GM21737 (cell line): ENCODE results near the gene MBOAT1.

Source experiments
- ATAC-seq: cut with Tn5 transposase; IDR thresholded peaks from one replicate; pipeline ENCODE4 v1.9.1; 2021; ENCODE audit warnings: mild to moderate bottlenecking, moderate library complexity; ENCODE audit not compliant: unreplicated experiment

Gene MBOAT1

GRCh38 chr6:20112241-20112640, 100.0 kb downstream of the MBOAT1 start:
- ATAC-seq = no peak

DNA sequence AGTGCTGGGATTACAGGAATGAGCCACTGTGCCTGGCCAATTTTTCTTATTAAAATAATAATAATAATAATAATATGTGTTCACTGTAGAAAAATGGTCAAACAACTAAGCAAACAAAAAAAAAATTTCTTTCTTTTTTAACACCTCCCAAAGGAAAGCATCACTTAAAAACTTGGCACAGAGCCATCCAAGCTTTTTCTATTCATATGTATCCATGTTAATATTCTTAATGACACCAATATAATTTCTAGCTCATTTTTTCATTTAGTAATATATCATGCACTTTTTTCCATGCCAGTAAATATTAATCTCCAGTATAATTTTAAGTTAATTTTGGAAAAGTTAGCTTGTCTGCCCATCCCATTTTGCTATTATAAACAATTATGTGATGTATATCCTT, 101.8 kb downstream of the MBOAT1 start:
- no peak for ATAC-seq

GRCh38 chr6:20109526-20109925, 102.7 kb downstream of the MBOAT1 start:
- ATAC-seq = no peak

DNA sequence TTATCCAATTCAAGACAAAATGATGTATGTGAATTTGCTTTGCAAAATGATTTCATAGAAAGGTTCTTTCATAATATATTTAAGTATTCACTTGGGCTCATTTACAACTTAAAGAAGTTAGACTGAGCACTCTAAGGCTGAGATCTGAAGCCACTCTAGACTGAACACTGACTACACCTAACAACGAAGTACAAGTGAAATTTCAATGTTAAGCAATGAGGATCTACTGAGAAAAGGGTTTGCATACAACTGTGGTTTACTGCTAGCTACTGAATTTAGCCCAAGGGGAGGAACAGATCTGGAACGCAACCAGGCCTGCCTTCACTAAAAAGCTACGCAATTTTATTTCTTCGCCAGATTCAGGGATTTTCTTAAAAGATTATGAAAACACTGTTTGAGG, 106.4 kb downstream of the MBOAT1 start:
- no peak for ATAC-seq

DNA sequence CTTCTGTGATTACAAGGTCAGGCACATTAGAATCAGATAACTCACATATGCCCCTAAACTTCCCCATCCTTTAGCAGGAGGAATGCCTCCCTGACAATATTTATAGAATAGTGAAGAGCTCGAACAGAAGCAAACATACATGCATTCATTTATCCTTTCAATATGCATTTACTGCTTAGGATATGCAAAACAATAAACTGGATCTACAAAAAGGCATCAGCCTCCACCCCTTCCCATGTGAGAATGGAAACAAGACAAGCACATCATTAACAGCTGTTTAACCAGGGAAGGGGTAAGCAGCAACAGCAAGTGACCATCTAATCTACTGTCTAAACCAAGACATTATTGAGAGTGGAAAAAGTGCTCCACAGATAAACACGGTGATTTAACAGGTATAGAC, 107.6 kb downstream of the MBOAT1 start:
- no peak for ATAC-seq

DNA sequence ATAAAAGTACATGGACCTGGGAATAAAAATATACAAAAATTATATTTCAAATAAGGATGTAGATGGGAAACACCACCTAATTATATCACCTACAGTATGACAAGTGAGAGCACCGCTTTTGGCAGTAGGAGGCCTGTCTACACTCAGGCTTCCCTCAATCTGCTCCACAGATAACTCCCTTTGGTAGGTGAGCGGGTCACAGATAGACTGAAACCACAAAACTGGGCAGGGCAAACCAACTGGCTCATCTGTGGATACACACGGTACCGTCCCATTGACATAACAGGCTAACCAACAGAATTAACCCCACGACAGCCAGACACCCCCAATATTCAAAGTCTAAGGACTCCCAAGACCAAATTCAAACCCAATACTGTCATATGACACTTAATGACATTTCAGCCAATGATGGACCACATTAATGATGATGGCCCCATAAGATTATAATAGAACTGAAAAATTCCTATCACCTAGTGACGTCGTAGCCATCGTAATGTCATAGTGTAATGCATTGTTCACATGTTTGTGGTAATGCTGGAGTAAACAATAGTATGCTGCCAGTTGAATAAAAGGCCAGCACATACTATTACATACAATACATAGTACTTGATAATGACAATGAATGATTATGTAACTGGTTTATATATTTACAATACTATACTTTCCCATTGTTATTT, 109.7 kb downstream of the MBOAT1 start:
- ATAC-seq = no peak

DNA sequence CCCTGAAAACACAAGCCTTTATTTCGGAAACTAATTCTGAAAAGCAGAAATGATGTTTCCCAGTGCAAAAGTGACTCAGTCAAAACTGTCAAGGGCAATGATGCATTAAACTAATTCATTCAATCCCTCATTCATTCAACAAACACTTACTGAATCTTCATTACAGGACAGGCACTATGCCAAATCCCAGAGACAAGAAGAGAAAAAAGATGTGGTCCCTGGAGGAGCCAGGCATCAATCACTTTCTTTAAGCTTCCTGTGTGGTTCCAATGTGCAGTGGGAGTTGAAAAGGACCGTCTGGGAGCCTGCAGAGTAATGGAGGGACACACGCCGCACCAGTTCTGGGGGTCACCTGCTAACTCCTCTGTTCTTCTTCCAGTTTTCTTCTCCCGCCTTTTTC, 113.1 kb downstream of the MBOAT1 start:
- ATAC-seq = no peak

GRCh38 chr6:20098267-20098876, 113.9 kb downstream of the MBOAT1 start:
- ATAC-seq = no peak

DNA sequence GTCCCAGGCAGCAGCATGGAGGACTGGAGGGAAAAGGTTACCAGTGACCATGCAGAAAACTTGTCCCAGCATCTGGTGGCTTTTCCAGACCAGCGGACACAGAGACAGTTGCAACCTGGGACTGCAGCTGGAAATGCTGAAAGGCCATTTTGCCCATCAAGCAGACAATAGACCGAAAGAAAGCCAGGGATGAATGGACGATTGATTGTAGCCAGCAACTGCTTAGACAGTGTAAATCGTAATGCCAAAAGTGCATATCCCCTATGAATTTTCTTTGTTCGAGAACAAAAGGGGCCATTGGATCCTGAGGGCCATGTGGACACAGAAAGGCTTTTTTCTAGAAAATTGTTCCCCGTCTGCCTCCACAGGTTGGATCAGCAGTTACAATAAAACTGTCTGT, 115.7 kb downstream of the MBOAT1 start:
- ATAC-seq = no peak

GRCh38 chr6:20095436-20095835, 116.8 kb downstream of the MBOAT1 start:
- no peak for ATAC-seq

- no peak for ATAC-seq
These were observed 120.2 kb downstream of the MBOAT1 start for GRCh38 chr6:20092071-20092566.

GRCh38 chr6:20086992-20087391, 125.3 kb downstream of the MBOAT1 start:
- ATAC-seq = no peak

DNA sequence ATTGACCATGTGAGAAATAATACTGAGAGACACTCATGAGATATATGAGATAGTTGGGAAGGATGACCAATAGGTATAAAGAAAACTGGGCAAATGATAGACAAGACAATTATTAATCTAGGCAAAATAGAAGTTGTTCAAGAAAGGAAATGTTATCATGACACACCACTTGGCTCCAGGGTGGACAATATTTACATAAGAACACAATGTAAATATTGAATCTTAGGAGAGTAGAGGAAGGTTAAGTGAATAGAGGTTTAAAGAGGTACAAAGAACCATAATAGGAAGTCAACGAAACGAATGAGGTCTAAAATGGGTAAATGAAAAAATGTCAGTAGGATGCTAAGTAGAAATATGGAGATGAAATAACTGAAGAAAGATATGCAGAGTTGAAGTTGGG, 126.5 kb downstream of the MBOAT1 start:
- ATAC-seq = no peak

DNA sequence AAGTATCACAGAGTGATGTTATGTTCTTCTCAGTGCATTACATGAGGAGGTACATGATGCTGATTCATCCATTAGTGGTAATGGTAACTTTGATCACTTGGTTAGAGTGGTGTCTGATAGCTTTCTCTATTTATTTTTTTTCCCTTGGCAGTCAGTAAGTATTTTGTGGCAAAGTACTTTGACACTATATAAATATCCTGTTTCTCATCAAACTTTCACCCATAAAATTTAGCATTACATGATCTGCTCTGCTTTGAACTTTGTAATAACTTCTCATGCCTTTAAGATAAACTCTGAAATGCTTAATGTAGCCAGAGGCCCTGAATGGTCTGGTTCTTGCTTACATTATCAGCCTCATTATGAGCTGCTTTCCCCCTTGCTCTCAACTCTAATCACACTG, 127.9 kb downstream of the MBOAT1 start:
- ATAC-seq = no peak

GRCh38 chr6:20071998-20072397, 140.3 kb downstream of the MBOAT1 start:
- no peak for ATAC-seq

DNA sequence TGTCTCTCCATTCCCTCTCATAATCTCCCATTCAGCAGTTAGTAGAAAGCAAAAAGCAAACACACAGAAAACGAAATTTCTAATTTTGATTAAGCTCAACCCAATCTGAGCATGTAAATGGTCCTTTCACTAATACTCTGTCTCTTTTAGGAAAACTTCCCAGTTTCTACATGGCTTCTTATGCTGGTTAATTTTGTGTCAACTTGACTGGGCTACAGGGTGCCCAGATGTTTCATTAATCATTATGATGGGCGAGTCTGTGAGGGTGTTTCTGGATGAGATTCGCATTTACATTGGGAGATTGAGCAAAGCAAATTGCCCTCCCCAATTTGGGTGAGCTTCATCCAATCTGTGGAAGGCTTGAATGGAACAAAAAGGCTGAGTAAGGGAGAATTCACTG, 142.2 kb downstream of the MBOAT1 start:
- no peak for ATAC-seq

GRCh38 chr6:20069021-20069522, 143.2 kb downstream of the MBOAT1 start:
- no peak for ATAC-seq

DNA sequence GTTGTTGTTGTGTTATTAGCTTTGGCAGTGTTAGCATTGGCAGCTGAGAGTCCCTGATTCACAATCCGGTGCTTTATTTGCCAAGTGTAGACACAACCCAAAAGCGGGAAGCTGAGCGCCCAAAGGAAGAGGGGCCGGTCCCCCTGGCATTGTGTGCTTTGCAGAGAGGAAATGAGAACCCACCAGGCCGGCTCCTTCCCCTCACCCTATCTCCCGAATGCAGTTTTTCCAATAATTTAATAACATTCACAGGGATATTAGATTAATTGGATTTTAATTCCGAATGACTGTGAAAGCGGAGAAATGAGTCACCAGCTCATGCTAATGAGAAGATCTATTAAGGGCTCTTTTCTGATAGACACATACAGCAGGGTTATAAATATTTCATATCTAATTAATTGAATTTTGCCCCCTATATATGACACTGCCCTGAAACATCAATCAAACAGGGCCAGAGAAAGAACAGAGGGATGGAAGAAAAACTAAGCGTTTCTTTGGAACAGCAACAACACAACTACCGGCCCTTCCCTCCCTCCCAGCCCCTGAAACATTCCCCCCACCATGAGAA, 143.8 kb downstream of the MBOAT1 start:
- no peak for ATAC-seq

- peak; percentile 69 for ATAC-seq
These were observed 150.3 kb downstream of the MBOAT1 start for GRCh38 chr6:20061952-20062351.

GRCh38 chr6:20060252-20060651, 152.0 kb downstream of the MBOAT1 start:
- ATAC-seq = no peak

DNA sequence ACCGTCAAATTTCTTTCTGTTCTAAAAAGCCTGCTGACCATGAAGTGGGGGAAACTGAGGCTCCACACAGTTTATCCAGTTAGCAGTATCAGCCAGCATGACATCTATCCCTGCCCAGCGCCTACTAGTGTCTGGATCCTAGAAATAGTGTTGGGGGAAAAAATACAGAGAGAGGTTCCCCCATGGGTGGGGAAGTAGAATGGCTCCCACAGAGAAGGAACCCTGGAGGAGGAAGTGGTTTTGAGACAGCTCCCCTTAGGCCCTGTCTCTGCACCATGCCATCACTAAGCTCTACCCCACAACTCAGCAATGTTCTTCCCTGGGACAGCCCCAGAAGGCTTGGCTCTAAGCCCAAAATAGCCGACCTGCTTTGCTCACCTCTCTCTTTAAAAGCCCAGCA, 153.4 kb downstream of the MBOAT1 start:
- no peak for ATAC-seq
